Epithelial cell of umbilical artery (primary cell): ENCODE measurements around the gene BYSL. TPM values are rescaled to one million over a fixed set of nuclear protein-coding genes. Genes with fewer than 3 reads are reported as not detected.

Source experiments
- total RNA-seq: library from RNA; depleted of rRNA; stranded (reverse); fragments of >200 nt; gene quantifications from 2 replicates; pipeline ENCODE4 v1.2.3, GENCODE V29; 2014

The BYSL gene, protein sequence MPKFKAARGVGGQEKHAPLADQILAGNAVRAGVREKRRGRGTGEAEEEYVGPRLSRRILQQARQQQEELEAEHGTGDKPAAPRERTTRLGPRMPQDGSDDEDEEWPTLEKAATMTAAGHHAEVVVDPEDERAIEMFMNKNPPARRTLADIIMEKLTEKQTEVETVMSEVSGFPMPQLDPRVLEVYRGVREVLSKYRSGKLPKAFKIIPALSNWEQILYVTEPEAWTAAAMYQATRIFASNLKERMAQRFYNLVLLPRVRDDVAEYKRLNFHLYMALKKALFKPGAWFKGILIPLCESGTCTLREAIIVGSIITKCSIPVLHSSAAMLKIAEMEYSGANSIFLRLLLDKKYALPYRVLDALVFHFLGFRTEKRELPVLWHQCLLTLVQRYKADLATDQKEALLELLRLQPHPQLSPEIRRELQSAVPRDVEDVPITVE
- total RNA-seq, result 25.5 and 30.5 TPM in 2 replicates

DNA sequence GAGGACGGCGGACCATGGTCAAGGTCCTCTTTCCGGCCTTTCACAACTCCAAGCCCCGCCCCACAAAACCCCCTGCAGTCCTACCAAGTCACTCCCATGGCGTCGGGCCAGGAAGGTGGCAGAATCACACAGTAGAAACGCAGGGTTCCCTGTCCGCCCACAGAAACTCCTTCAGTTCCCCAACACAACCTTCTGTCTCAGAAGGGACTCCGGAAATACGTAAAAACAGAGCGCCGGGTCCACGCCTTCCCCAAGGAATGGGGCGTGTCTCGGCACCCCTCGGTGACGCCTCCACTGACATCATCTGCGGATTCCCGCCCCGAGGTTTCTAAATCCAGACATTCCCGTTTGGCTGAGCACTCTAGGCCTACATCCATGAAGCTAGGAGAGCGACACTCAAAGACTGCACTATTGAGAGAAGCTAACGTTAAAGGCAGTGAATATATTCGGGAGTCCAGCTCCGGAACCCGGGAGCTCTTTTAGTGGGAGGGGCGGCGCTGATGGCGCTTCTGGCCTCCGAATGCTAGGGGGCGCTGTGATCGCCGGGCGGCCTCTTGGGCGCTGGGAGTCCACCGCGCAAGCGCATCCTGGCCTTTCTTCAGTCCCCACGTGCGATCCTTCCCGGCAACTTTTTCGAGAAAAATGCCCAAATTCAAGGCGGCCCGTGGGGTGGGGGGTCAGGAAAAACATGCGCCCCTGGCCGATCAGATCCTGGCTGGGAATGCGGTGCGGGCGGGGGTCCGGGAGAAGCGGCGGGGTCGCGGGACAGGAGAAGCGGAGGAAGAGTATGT lies at the start of gene BYSL, which contains the start of gene MED20:
TSS of gene BYSL (plus strand) at position 579 of the 791 bp plus-strand sequence. CDS start at position 643, 64 bp downstream.
TSS of gene MED20 (minus strand) at position 219 of the 791 bp plus-strand sequence. CDS start at position 98, 121 bp downstream.

DNA sequence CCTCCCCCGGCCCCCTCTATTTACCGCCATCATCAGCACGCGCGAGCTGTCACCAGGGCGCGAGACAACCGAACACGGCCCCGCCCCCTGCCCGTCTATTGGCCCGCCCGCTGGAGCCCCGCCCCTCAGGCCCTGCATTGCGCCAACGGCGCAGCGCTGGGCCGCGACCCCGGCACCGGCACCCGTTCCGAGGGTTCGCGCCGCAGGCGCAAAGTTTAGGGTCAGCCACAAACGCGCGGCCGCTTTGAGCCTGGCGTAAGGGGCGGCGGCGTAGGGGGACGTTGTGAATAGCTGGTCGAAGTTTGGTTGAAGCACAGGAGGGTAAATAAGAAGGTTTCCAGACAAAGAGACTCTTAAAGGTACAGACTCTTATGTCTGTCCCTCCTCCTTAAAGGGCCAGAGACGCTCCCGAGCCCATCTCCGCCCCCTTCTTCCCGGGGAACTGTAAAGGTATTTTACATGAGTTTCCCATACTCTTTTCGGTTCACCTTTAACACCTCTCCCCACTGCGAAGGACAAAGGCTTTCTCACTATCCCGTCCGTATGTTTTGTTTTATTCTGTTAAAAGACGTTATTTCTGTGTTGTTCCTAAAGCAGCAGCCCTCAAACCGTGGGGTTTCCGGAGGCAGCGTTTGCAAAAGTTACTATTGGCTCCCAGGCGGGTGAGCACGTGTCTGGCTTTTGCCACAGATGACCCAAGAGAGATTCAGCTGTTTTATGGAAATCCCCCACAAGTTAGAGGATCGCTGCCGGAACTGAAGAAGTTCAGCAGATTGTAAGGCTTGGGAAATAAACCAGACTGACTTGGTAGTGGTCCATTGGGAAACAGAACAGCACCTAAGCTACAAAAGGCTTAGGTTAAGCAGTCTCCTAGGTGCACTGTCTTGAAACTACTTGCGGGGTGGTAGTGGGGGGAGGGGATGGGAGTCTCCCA lies 25.7 kb upstream of the BYSL start, which contains the start of gene USP49:
TSS of gene USP49 (minus strand) at position 76 of the 934 bp plus-strand sequence. CDS start 88,392 bp downstream, outside the sequence.

DNA sequence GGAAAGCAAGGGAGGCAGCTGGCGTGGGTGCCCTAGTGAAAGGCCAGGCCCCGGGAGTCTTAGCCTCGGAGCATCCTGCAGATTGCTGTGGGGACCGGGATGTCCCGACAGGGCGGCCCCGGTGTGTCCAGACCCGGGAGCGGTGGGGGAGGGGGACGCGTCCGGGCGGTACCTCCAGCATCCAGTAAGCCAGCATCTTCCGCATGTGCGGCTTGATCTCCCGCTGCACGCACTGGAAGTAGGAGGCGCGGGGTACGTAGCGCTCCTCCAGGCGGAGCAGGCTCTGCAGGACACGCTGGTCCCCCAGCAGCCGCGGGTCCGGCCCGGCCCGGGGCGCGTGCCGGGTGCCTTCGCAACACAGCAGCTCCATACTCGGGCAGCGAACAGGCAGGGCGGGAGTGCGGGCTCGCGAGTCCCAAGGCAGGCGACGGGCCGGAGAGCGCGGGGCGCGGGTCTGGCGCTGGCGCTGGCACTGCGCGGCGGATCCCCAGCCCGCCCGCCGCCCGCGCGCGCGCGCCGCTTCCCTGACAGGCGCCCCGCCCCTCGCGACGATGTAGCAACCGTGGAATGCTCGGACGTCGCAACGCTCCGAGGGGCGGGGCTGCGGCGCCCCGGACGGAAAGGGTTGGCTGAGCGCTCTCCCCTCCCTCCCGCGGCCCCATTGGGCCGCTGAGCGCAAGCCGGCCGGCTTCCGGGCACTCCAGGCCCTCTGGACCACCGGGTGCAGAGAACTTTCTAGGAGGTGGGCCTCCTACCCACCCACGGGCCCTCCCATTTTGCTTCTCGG lies 20.2 kb downstream of the BYSL start, which contains the start of gene CCND3:
TSS of gene CCND3 (minus strand) at position 529 of the 787 bp plus-strand sequence. CDS start at position 370, 159 bp downstream.

Other genes with a start within 250 kb of the BYSL start
- gene TFEB, start 185.9 kb upstream of the BYSL start, total RNA-seq, result 2.3 and 4.0 TPM in 2 replicates
- gene PGC, start 174.1 kb upstream of the BYSL start, total RNA-seq, result not detected in 2 replicates
- gene FRS3, start 141.6 kb upstream of the BYSL start, total RNA-seq, result 0.32 and 1.1 TPM in 2 replicates
- 0.97 and 1.5 TPM in 2 replicates for gene PRICKLE4, start 140.7 kb upstream of the BYSL start, total RNA-seq
- gene TOMM6, start 133.8 kb upstream of the BYSL start, total RNA-seq, result 145 and 163 TPM in 2 replicates
- gene USP49, start 26.1 kb upstream of the BYSL start, total RNA-seq, result 0.97 and 2.7 TPM in 2 replicates
- 34.1 and 54.7 TPM in 2 replicates for gene MED20, start 360 bp upstream of the BYSL start, total RNA-seq
- gene CCND3, start 20.3 kb downstream of the BYSL start, total RNA-seq, result 34.8 and 55.0 TPM in 2 replicates
- gene TAF8, start 129.0 kb downstream of the BYSL start, total RNA-seq, result 15.6 and 28.4 TPM in 2 replicates
- under 0.01 TPM in 1 of 2 replicates, not detected in the other for gene C6orf132, start 221.1 kb downstream of the BYSL start, total RNA-seq